HG02642 (cell line): Measurements from ENCODE around the gene CTAG1B.
"Not testable (repeated sequence)": the region's sequence is repeated elsewhere in the genome, so short reads cannot be mapped to it uniquely, and the experiment has no call there.

ENCODE experiments used
- ATAC-seq: cut with Tn5 transposase; IDR thresholded peaks from one replicate; pipeline ENCODE4 v1.9.1; 2021; ENCODE audit warnings: mild to moderate bottlenecking; ENCODE audit not compliant: unreplicated experiment, poor library complexity

The CTAG1B gene

GRCh38 chrX:154592505-154592904 lies 26.6 kb downstream of the CTAG1B start:
- ATAC-seq: no peak

DNA sequence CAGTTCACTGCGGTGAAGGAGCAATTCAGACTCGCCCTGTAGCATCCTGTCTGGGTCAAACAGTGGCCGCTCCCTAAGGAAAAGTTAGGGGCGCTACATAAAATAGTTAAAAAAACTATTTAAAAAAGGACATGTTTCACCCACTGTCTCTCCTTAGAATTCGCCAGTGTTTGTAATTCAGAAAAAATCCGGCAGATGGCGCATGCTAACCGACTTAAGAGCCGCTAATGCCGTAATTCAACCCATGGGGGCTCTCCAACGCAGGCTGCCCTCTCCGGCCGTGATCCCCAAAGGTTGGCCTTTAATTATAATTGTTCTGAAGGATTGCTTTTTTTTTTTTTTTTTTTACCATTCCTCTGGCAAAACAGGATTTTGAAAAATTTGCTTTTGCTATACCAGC lies 28.7 kb downstream of the CTAG1B start:
- ATAC-seq: not testable (repeated sequence)

DNA sequence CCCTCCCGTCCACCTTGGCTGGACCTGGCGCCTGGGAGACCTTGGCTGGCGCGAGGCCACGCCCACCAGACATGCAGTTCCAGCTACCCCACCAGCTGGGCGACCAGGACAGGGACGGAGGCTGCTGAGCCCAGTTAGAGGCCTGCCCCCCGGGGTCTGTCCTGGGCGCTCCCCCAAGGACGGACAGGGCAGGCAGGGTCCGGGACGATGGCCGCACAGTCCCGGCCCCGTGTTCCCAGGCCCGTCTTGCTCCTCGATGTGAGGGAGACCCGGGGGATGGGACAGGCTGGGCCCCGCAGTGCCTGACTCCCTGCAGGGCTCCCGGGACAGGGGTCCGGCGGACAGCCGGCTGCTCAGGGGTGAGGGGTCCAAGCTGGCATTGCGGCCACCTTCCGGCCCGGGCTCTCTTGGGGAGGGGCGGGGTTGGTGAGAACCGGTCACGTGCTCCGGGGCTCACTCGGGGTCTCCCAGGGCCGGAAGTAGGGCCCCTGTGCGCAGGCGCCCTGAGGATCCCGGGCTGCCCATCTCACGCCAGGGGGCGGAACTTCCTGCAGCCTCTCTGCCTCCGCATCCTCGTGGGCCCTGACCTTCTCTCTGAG lies 34.4 kb downstream of the CTAG1B start, which contains the start of gene CTAG1A:
Gene CTAG1A, plus strand, starts transcription at position 549 of the 599 bp plus-strand sequence. CDS start 74 bp downstream, outside the sequence.
- ATAC-seq: not testable (repeated sequence)

- not testable (repeated sequence) for ATAC-seq
Observed at GRCh38 chrX:154582994-154583393, 36.1 kb downstream of the CTAG1B start.

DNA sequence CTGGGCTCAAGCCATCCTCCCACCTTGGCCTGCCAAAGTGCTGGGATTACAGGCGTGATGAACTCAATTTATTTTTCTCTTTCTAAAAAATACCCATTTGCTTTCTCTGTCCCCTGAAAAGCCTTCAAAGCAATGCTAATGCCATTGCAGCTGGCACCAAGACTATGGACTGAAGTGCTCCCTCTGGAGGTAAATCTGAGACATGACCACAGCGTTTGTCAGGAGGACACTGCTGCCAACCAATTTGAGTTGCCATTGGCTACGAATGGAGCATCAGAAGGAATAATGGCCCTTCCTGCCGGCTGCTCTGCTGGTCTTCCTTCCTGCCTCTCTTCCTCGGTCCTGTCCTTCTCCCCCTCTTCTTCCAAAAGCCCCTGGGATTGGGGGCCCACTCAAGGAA lies 44.0 kb downstream of the CTAG1B start:
- not testable (repeated sequence) for ATAC-seq

GRCh38 chrX:154573061-154573460 lies 46.0 kb downstream of the CTAG1B start:
- ATAC-seq: not testable (repeated sequence)

DNA sequence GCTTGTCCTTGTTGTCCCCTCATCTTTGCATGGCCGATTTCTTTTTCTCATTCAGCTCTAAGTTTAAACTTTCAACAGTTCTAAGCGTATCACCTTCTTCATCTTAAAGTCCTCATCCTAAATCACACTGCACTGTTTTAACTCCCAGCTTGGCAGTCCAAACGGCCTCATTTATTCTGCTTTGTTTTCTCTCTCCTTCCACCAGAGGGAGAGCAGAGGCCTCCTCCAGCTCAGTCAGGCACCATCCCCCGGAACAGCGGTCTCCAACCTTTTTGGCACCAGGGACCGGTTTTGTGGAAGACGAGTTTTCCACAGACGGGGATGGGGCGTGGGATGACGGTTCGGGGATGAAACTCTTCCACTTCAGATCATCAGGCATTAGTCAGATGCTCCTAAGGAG lies 48.7 kb downstream of the CTAG1B start:
- ATAC-seq: not testable (repeated sequence)
